HepG2 (cell line): ENCODE measurements around the gene CARD19. TPM values are rescaled to one million over a fixed set of nuclear protein-coding genes. Genes with fewer than 3 reads are reported as not detected.
A peak's percentile ranks its signal among the peaks of the same experiment; 100 is the strongest.

Experiments used
- AGO2 ChIP-seq: fragments of 200-400 bp; formaldehyde crosslinking; optimal IDR thresholded peaks from 2 replicates; pipeline ENCODE3; 2017; ENCODE audit warnings: mild to moderate bottlenecking, low read depth, low read length, moderate library complexity
- ATF7-NPFF ChIP-seq: sonication (generic); formaldehyde crosslinking; IDR thresholded peaks from 2 replicates; pipeline ENCODE4 v1.8.1; 2023; ENCODE audit warnings: mild to moderate bottlenecking, low read depth, missing genetic modification reagents, moderate library complexity
- CENPBD1 ChIP-seq: sonication (generic); formaldehyde crosslinking; IDR thresholded peaks from 2 replicates; pipeline ENCODE4 v1.8.0; 2022; ENCODE audit warnings: missing genetic modification reagents, low read depth, mild to moderate bottlenecking, borderline replicate concordance
- FOXA3 ChIP-seq: IDR thresholded peaks from 2 replicates; pipeline ENCODE4 v1.6.1; 2016; ENCODE audit warnings: missing genetic modification reagents, missing compliant biosample characterization
- GMEB2 ChIP-seq: IDR thresholded peaks from 2 replicates; pipeline ENCODE4 v1.6.1; 2016; ENCODE audit warnings: missing biosample characterization, missing genetic modification reagents, low read depth
- HNRNPL ChIP-seq: fragments of 200-400 bp; formaldehyde crosslinking; IDR thresholded peaks from 2 replicates; pipeline ENCODE4 v1.6.1; 2017; ENCODE audit warnings: mild to moderate bottlenecking, low read depth, low read length
- KDM1A ChIP-seq: IDR thresholded peaks from 2 replicates; pipeline ENCODE4 v1.6.1; 2016; ENCODE audit warnings: missing compliant biosample characterization
- RXRA ChIP-seq: sonication (generic); formaldehyde crosslinking; IDR thresholded peaks from 2 replicates; pipeline ENCODE4 v1.5.1; 2020; ENCODE audit warnings: missing genetic modification reagents
- SMAD9 ChIP-seq: sonication (generic); formaldehyde crosslinking; IDR thresholded peaks from 2 replicates; pipeline ENCODE4 v1.5.1; 2020; ENCODE audit warnings: mild to moderate bottlenecking, missing genetic modification reagents
- THAP9 ChIP-seq: sonication (generic); formaldehyde crosslinking; IDR thresholded peaks from 2 replicates; pipeline ENCODE4; 2020; ENCODE audit warnings: missing genetic modification reagents, mild to moderate bottlenecking, borderline replicate concordance
- YY1 ChIP-seq: IDR thresholded peaks from 2 replicates; pipeline ENCODE4 v1.6.1; 2011; ENCODE audit warnings: low read length, low read depth, moderate library complexity, mild to moderate bottlenecking; ENCODE audit not compliant: insufficient read depth, insufficient replicate concordance
- ZMYM3 ChIP-seq: sonication (generic); formaldehyde crosslinking; IDR thresholded peaks from 2 replicates; pipeline ENCODE4 v1.5.1; 2020; ENCODE audit warnings: mild to moderate bottlenecking, missing genetic modification reagents
- ZNF234 ChIP-seq: sonication (generic); formaldehyde crosslinking; conservative IDR thresholded peaks from 2 replicates; pipeline ENCODE4 v1.5.1; 2020; ENCODE audit warnings: mild to moderate bottlenecking, missing genetic modification reagents
- ZNF264 ChIP-seq: sonication (generic); formaldehyde crosslinking; IDR thresholded peaks from 2 replicates; pipeline ENCODE4 v1.4.0; 2020; ENCODE audit warnings: missing genetic modification reagents
- ZNF282 ChIP-seq: fragments of 450-650 bp; IDR thresholded peaks from 2 replicates; pipeline ENCODE4 v1.6.1; 2018; ENCODE audit not compliant: partially characterized antibody
- ZSCAN12 ChIP-seq: sonication (generic); formaldehyde crosslinking; IDR thresholded peaks from 2 replicates; pipeline ENCODE4 v1.9.0; 2021; ENCODE audit warnings: mild to moderate bottlenecking, missing genetic modification reagents
- polyA plus RNA-seq, 8 experiments: library from polyadenylated mRNA; depleted of rRNA in 3 of 8; stranded (reverse) in 7 of 8; unstranded in 1 of 8; fragments of >200 nt; fragmentation: Illumina TruSeq in 4 of 8; extraction: Trizol in 4 of 8; gene quantifications; 2 replicates each; pipeline versions ENCODE4 v1.2.1 to v1.2.3, GENCODE V29; 2011 to 2016; ENCODE audit warnings: low read depth in 4 of 8, missing spikeins in 1 of 8, mixed read lengths in 1 of 8; ENCODE audit not compliant: insufficient read depth in 1 of 8
- total RNA-seq, 5 experiments: library from RNA; depleted of rRNA; stranded (reverse); fragments of >200 nt; fragmentation: Illumina TruSeq; extraction: Trizol; gene quantifications; 2 replicates each; pipeline ENCODE4 v1.2.3, GENCODE V29; 2016; ENCODE audit warnings: low read depth in 1 of 5
- TF ChIP-seq, protein P1 (sequence below): sonication (generic); formaldehyde crosslinking; IDR thresholded peaks from 2 replicates; pipeline ENCODE4 v1.4.0; 2020; ENCODE audit warnings: missing genetic modification reagents, borderline replicate concordance
- TF ChIP-seq, protein P2 (sequence below): sonication (generic); formaldehyde crosslinking; IDR thresholded peaks from 2 replicates; pipeline ENCODE4 v1.5.0; 2020; ENCODE audit warnings: missing genetic modification reagents

The CARD19 gene
- total and polyA plus RNA-seq, 2 of the 13 experiments (the other 11 are each of a cell fraction or from before 2014, with no cell fraction given): 18.4 to 47.2 TPM

- peak; percentile 91 for TF ChIP-seq RXRA (CRISPR knock-in tag)
- TF ChIP-seq ZNF234 (CRISPR knock-in tag): no peak
- TF ChIP-seq GMEB2 (CRISPR knock-in tag): no peak
- TF ChIP-seq, protein P1, sequence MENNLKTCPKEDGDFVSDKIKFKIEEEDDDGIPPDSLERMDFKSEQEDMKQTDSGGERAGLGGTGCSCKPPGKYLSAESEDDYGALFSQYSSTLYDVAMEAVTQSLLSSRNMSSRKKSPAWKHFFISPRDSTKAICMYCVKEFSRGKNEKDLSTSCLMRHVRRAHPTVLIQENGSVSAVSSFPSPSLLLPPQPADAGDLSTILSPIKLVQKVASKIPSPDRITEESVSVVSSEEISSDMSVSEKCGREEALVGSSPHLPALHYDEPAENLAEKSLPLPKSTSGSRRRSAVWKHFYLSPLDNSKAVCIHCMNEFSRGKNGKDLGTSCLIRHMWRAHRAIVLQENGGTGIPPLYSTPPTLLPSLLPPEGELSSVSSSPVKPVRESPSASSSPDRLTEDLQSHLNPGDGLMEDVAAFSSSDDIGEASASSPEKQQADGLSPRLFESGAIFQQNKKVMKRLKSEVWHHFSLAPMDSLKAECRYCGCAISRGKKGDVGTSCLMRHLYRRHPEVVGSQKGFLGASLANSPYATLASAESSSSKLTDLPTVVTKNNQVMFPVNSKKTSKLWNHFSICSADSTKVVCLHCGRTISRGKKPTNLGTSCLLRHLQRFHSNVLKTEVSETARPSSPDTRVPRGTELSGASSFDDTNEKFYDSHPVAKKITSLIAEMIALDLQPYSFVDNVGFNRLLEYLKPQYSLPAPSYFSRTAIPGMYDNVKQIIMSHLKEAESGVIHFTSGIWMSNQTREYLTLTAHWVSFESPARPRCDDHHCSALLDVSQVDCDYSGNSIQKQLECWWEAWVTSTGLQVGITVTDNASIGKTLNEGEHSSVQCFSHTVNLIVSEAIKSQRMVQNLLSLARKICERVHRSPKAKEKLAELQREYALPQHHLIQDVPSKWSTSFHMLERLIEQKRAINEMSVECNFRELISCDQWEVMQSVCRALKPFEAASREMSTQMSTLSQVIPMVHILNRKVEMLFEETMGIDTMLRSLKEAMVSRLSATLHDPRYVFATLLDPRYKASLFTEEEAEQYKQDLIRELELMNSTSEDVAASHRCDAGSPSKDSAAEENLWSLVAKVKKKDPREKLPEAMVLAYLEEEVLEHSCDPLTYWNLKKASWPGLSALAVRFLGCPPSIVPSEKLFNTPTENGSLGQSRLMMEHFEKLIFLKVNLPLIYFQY: no peak
- TF ChIP-seq, protein P2, sequence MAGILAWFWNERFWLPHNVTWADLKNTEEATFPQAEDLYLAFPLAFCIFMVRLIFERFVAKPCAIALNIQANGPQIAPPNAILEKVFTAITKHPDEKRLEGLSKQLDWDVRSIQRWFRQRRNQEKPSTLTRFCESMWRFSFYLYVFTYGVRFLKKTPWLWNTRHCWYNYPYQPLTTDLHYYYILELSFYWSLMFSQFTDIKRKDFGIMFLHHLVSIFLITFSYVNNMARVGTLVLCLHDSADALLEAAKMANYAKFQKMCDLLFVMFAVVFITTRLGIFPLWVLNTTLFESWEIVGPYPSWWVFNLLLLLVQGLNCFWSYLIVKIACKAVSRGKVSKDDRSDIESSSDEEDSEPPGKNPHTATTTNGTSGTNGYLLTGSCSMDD: no peak
- TF ChIP-seq ZMYM3 (CRISPR knock-in tag): peak; percentile 54; the same call in 1 of the 2 replicates
- TF ChIP-seq HNRNPL: no peak
- TF ChIP-seq KDM1A: peak; percentile 32; the same call in 1 of the 2 replicates
- no peak for TF ChIP-seq ZSCAN12 (CRISPR knock-in tag)
- no peak for TF ChIP-seq SMAD9 (CRISPR knock-in tag)
- TF ChIP-seq AGO2: no peak
- no peak for TF ChIP-seq YY1
- TF ChIP-seq THAP9 (CRISPR knock-in tag): no peak
- peak; percentile 59; the same call in 1 of the 2 replicates for TF ChIP-seq ZNF264 (CRISPR knock-in tag)
- 0 out of 2 replicates have a peak, but pooled peaks have one; percentile 53 for TF ChIP-seq ATF7-NPFF
- TF ChIP-seq FOXA3 (CRISPR knock-in tag): peak; percentile 71; the same call in 1 of the 2 replicates
- no peak for TF ChIP-seq ZNF282
- no peak for TF ChIP-seq CENPBD1 (CRISPR knock-in tag)
These were observed 33.9 kb upstream of the CARD19 start (continued) for GRCh38 chr9:93061791-93062763.
